Inferior parietal cortex (tissue), 1 donor: ENCODE measurements around the gene PTGIS.

Source experiments
- DNase-seq: peaks from one replicate; pipeline ENCODE4 v3.0.0-alpha.2; 2016; ENCODE audit errors: extremely low spot score

The PTGIS gene

GRCh38 chr20:49496553-49497397 is 71.2 kb downstream of the PTGIS start:
- DNase-seq: no peak

GRCh38 chr20:49496043-49496442 is 71.9 kb downstream of the PTGIS start:
- DNase-seq: no peak

- no peak for DNase-seq
Observed at GRCh38 chr20:49490689-49491088, 77.2 kb downstream of the PTGIS start.

- DNase-seq: no peak
Observed at GRCh38 chr20:49489688-49490087, 78.2 kb downstream of the PTGIS start.

DNA sequence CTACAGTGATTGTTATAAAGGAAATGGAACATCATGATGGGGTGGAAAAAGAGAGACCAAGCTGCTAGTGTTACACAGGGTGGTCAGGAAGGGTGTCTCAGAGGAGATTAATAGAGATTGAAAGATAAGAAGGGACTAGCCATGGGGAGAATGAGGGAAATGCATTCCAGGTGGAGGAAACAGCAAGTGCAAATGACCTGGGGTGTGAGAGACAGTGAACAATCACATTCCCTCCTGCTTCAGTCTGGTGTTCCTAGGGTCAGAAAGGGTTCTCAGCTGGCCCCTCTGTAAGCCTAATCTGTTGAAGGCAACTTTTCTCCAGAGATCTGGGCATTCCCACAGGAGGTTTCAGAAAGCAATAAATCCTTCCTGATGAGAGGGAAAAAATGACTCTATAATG is 81.9 kb downstream of the PTGIS start:
- DNase-seq: no peak

DNA sequence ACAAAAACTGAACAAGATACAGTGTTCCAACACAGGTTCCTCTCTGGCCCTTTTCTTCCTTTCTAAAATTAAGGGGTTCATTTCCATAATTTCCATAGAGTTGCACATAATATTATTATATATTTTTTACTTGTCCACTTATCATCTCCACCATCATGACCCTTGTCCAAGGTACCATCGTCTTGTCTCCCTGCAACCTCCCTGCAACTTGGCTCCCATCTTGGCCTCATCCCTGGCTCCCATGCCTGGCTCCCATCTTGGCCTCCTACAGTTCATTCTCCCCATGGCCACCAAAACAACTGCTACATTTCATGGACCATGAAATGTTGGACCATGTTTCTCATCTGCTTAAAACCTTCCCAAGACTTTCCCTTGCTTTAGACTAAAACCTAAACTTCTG is 82.4 kb downstream of the PTGIS start:
- DNase-seq: no peak

DNA sequence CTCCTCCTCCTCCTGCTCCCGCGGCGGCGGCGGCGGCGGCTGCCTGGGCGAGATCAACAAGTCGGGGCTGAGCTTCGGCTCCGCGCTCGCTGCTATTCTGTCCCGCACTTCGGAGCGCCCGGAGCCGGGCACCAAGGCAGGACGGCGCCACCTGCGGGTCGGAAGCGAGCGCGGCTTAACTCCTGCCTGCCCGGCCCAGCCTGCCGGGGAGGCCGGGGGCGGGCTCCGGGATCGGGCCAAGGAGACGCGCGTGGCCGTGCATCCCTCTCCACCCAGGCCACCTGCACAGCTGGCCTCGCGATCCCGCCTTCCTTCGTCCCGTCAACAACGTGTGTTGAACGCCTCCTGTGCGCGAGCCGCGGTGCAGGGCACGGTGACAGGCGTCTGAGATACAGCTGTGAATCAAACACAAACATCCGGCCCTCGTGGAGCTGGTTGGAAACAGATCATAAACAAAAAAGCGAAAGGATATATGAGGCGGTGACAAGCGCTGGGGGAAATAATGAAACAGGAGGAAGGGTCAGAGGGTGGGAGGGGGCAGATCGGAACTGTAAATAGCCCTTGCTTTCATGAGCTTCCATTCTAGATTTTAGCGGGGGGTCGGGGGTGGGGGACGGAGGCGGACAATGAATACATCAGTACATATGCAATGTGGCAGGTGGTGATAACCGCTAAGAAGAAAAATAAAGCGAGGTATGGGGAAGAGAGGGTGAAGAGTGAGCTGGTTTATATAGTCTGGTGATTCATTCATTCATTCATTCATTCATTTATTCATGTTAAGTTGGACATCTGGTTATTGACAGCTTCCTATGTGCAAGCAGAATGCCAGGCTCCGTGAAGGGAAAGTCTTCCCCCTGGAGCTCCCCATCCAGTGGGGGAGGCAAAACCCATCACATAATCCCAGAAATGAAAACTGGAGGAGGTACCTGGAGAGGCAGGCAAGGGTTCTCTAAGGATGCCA is 83.5 kb downstream of the PTGIS start:
- DNase-seq: peak; percentile 76

DNA sequence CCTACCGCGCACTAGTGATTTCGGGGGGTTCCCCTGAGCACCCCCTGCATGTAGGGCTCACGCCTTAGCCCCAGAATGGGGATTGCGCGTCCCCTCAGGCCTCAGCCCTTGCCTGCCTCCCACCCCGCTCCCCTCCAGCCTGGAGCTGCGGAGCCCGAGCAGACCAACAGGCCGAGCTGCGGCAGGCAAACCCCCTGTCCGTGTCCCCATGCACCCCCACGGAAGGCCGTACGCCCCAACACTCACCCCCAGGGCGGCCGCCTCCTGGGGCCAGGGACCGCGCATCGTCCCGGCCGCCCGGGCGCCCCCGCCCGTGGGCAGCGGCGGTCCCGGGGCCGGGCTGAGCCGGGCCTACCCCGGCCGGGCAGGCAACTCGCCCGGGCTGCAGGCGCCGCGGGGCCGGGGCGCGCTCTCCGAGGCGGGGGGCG is 84.2 kb downstream of the PTGIS start:
- no peak for DNase-seq

- DNase-seq: no peak
Observed at GRCh38 chr20:49483018-49483695, 84.8 kb downstream of the PTGIS start.

DNA sequence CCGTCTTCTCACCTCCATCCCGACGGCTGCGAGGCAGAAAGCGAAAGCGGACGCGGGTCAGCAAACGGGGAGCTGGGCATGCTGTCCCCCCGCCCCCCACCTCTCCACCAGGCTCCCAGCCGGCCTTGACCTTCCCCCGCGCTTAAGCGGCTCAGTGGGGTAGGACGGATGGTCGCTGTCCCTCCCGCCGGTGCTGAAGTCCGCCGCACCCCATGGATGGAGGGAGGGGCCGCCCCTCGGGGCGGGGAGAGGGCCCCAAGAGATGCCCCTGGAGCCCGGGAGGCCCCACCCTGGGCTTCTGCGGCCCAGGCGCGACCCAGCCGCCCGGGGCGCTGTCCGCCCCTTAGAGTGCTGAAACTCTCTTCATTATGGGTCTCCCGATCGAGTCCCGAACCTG is 85.3 kb downstream of the PTGIS start, which contains the start of gene KCNB1:
TSS of gene KCNB1 (minus strand) at position 48 of the 397 bp plus-strand sequence. CDS start 188 bp downstream, outside the sequence.
- no peak for DNase-seq

- no peak for DNase-seq
Observed at GRCh38 chr20:49482173-49482572, 85.8 kb downstream of the PTGIS start.

- no peak for DNase-seq
Observed at GRCh38 chr20:49481116-49481515, 86.8 kb downstream of the PTGIS start.

- no peak for DNase-seq
Observed at GRCh38 chr20:49480236-49480635, 87.7 kb downstream of the PTGIS start.

- DNase-seq: no peak
Observed at GRCh38 chr20:49479785-49480184, 88.2 kb downstream of the PTGIS start.

- no peak for DNase-seq
Observed at GRCh38 chr20:49478754-49479689, 88.9 kb downstream of the PTGIS start.

GRCh38 chr20:49478266-49478665 is 89.7 kb downstream of the PTGIS start:
- no peak for DNase-seq

DNA sequence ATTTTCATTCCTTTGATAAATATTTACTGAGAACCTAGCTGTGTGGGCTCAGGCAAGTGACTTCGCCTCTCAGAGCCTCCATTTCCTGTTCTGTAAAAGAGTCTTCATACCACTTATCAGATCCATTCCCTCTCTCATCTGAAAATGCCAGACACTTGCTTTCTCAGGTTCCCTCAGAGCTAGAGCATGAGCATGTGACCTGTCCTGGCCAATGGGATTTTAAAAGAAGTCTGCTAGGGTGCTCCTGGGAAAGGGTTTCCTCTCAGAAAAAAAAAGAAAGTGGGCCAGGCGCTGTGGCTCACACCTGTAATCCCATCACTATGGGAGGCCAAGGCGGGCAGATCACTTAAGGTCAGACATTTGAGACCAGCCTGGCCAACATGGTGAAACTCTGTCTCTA is 90.7 kb downstream of the PTGIS start:
- no peak for DNase-seq

GRCh38 chr20:49476016-49476355 is 92.0 kb downstream of the PTGIS start:
- DNase-seq: no peak

DNA sequence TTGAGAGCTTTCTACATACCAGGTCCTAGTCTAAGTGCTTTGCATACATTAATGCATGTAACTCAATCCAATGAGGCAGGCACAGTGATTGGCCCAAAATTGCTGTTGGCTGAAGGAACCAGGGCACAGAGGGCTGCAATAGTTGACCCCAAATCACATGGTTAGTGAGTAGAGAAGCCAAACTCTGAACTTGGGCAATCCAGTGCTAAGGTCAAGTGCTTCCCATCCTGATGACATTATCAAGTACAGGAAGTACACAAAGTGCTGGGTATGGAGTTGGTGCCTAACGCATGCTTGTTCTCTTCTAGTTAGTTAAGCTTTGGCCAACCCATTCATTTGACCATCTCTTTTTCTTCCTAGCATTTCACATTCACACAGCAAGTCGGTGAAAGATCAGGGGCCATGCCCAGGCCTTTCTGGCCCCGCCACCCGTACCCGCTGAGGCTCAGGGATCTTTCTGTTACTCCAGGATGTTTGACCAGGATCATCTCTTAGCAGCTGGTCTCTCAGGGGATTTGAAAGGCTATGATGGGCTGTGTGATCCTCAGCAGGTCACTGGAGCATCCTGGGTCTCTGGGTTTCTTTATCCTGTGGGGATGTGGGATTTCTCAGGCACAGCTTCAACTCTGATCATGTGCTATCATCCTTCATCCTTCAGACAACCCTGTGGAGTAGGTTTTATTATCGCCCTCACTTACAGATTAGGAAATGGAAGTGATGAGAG is 92.5 kb downstream of the PTGIS start:
- DNase-seq: no peak

DNA sequence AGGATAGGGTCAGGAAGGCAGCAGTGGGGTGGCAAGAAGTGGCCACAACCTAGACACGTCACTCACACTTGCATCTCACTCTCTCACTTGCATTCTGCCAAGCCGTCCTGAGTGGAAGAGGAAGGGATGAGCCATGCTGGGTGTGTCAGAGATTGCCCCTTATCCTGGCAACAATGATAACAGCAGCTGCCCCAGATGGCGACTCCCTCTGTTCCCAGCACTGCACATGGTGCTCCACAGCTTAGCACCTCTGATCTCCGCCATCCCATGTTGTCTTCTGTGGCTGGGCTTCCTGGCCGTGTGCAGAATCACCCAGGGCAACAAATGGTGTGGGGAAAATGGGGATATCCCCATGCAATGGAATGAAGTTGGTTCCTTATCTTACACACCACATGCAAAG is 96.5 kb downstream of the PTGIS start:
- DNase-seq: no peak
